ENCODE data around the gene RNF212.
"Not testable (repeated sequence)": the region's sequence is repeated elsewhere in the genome, so short reads cannot be mapped to it uniquely, and the experiment has no call there.

Gene RNF212

GRCh38 chr4:1113311-1114009 lies at the start of gene RNF212:
TSS of gene RNF212 (minus strand) at chr4:1113564. CDS start at chr4:1113464, 100 bp downstream.
- peak; percentile 45 to 61 for DNase-seq

DNA sequence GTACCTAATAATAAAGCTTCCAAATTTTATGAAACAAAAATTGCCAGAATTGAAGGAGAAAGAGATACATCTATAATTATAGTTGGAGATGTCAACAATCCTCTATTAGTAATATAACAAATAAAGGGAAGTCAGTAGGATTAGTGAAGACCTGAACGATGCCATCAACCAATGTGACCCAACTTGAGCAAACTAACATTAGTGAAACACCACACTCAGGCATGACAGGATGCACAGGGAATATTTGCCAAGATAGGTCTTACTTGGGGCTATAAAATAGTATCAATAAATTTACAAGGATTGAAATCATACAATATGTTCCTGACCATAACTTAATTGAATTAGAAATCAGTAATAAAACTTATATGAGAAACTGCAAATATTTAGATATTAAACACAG lies 47.0 kb upstream of the RNF212 start:
- DNase-seq = no peak

DNA sequence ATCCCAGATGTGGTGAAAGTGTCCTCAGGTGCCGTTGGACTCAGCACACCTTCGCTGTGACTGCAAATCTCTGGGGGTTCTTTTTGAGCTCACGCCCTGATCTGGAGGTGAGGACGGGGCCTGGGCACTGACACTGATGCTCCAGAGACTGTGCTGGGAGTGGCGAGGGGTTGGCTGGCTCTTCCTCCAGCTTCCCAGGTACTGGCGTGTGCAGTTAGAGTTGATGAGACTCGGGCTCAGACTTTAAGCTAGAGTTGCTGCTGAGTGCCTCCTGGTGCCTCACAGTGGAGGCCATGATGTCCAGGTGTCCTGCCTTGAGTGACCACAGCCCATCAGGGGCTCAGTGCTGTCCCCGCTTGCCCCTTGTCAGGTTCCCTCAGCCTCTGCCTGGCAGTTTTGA lies 42.7 kb upstream of the RNF212 start:
- no peak for DNase-seq

GRCh38 chr4:1155314-1155713 lies 42.0 kb upstream of the RNF212 start:
- no peak for DNase-seq

GRCh38 chr4:1154523-1155182 lies 41.3 kb upstream of the RNF212 start:
- no peak for DNase-seq

DNA sequence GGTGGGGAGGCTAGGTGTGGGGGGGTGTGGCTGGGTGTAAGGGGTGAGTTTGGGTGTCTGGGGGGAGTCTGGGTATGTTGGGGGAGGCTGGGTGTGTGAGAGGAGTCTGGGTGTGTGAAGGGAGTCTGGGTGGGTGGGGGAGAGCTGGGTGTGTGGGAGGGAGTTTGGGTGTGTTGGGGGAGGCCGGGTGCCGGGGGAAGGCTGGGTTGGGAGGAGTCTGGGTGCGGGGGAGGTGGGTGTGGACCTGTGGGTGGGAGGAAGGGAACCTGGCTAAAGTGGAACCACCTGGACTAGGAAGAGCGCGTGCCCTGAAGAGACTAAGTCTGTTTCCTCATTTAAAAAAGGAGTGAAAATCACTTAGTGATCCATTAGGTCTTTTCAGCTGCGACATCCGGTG lies 40.8 kb upstream of the RNF212 start:
- no peak for DNase-seq

GRCh38 chr4:1153567-1154090 lies 40.3 kb upstream of the RNF212 start:
- DNase-seq = no peak

DNA sequence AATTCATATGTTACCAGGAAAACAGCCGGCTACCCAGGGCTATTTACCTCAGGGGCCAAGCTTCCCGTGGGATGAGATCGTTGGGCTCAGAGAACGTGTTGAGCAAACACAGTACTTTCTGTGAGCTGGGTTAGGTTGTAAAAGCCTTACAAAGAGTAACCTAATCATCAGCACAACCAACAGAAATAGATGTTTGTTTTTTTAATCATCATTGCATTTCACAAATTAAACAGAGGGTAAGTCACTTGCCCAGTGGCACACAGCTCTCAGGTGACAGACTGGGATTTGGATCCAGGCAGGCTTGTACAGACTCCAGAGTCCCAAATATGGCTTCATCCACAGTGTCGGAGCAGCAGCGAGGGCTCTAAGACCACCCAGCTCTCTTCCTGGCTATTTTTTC lies 38.9 kb upstream of the RNF212 start:
- no peak for DNase-seq

- no peak for DNase-seq
Observed at GRCh38 chr4:1151541-1151940, 38.2 kb upstream of the RNF212 start.

DNA sequence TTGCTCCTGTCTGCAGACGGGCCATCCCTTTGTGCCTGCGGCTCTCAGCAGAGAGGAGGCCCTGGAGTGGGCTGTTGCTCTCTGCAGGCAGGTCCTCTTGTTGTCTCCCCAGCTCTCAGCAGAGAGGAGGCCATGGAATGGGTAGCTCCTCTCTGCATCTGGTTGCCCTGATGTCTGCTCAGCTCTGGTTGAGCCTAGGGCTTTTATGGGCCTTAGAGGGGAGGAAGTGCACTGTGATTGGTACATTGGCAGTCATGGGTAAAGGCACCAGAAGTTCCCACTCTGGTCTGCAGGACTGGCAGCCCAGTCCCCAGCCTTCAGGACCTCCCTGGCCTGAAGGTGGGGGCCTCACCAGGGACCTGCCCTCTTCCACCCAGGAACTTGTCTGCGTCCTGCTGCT lies 37.5 kb upstream of the RNF212 start:
- DNase-seq = no peak

- DNase-seq = no peak
Observed at GRCh38 chr4:1139860-1140259, 26.5 kb upstream of the RNF212 start.

GRCh38 chr4:1137850-1138249 lies 24.5 kb upstream of the RNF212 start:
- DNase-seq = no peak

DNA sequence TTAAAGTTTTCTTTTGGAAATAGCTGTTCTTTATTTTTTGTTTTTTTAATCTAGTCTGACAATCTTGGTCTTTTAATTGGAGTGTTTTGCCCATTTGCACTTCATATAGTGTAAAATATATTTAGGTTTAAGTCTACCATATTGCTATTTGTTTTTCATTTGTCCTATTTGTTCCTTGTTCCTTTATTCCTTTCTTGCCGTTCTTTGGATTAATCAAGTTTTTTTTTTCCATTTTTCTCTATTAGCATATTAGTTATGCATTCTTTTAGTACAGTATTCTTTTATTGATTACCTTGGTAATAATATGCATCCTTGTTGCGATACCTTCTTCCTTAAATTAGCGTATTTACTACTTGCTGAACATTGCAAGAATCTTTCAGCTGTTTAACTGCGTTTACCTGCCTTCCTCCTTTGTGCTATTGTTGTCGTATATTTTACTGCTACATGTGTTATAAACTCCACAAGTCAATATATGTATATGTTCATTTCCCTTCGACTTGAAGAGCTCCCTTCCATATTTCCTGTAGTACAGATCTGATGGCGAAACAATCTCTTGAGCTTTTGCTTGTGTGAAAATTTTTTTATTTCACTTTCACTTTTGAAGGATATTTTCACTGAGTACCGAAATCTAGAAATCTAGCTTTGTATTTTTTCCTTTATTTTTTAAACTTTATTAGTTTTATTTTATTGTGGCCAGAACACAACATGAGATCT lies 23.9 kb upstream of the RNF212 start:
- DNase-seq = no peak

GRCh38 chr4:1136048-1136447 lies 22.7 kb upstream of the RNF212 start:
- DNase-seq = no peak

GRCh38 chr4:1133033-1133432 lies 19.7 kb upstream of the RNF212 start:
- no peak for DNase-seq

GRCh38 chr4:1130316-1131186 lies 17.2 kb upstream of the RNF212 start:
- peak; percentile 84 to 86 for DNase-seq

DNA sequence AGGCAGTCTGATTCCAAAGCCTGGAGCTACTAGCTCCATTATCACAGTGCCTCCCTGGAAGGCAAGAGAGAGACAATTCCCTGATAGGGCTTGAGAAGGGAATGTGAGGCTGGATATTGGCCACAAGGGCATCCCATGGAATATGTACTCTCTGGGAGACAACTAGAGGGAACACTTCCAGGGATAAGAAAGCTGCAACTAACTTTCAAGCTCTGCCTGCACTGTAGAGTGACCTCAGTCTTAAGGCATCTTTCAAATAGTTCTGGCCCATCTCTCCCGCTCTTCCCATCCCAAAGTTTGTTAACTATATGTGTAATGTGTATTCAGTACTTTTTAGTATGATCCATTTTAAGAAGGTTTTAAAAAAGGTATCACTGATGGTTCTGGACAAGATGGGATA lies 13.1 kb upstream of the RNF212 start:
- no peak for DNase-seq

- not testable (repeated sequence) for DNase-seq
Observed at GRCh38 chr4:1125466-1125865, 12.1 kb upstream of the RNF212 start.

- no peak for DNase-seq
Observed at GRCh38 chr4:1124818-1125217, 11.5 kb upstream of the RNF212 start.

DNA sequence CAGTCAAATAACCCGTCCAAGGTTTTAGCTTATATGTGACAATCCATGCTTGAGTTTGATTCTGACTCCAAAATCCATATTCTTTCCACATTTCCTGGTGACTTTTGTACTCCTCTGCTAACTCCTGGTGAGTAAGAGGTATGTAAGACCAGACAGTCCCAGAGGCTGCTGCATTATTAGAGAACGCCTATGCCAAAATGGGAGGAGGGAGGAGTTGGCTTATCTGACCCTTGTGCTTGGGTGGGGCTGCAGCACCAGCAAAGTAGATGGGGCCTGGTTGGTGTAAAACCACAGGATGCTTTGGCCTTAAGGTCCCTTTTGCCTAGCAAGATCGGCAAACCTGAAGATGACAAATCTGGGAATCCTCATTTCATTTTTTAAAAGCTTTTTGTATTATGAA lies 9.1 kb upstream of the RNF212 start:
- no peak for DNase-seq

DNA sequence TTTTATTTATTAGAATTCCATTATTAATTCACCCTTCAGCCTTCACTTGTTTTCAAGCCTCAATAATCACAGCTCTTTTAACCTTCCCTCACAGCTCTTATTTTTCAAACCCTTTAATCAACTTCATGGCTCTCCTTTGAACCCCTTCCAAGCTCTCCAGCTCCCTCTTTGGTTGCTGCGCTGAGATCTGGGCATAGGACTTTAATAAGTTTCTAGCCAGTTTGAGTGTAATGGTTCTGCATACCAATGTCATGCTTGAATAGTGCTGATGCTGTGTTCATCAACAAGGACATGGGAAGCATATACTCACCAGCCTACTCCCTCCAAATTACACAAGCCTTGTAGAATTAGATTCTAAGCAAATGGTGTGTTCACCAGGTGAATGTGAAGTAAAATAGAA lies 3.5 kb upstream of the RNF212 start:
- no peak for DNase-seq

DNA sequence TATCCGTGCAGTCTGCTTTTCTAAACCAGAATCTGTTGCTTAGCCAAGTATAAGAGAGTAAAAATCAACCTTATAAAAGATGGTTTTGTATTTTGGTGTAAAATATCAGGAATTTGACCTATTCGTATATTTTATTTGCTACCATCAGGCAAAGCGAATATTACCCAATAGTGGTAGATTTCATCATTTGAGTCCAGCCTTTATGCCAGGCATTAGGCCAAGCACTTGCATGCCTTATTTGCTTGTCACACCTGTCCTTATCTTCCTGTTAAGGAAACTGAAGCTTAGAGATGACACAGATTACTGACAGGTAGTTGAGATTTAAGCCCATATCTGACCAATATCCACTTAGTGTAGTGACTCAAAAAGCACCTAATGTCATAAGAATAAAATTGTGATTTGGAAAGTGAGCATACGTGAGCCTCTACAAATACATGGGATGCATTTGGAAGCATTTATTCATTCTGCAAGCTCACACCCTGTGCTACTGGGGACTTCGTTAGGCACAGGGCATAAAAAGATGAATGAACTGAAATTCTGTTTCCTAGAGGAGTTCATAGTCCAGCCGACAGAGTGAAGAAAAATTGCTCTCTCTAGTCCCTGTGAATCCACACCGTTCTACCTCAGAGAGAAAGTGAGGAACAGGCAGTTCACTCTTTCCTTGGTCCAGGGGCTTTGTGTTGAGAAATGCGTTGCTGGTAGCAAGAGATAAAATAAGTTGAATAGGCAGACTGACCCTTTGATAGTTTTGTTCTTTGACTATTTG lies 2.3 kb upstream of the RNF212 start:
- no peak for DNase-seq
